Measurements from ENCODE around the gene VAV1. TPM values are rescaled to one million over a fixed set of nuclear protein-coding genes. Genes with fewer than 3 reads are reported as not detected.

VAV1 gene
- total RNA-seq, 1 donor from 2014 or later: 1.8 TPM

DNA sequence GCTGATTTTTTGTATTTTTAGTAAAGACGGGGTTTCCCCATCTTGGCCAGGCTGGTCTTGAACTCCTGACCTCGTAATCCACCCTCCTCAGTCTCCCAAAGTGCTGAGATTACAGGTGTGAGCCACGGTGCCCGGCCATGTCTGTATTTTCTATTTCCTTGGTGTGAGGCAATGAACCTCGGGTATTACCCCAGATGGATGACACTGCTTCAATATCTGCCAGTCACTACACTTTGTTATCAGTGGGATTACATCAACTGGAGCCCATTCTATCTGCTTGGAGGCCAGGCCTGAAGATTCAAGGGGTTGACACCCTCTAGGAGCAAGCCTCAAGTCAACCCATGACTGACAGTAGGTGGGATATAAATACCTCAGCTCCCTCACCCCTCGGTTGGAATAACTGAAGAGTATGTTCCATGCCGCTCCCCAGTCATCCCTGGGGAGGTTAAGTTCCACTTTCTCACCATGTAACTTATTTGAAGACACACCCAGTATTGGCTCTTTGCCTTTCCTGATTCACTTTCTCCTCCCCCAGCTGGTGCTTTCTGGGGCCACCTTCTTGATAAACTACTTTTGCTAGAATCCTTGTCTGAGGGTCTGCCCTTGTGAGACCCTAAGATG lies 113.9 kb downstream of the VAV1 start:
- intact Hi-C loops (cut with micrococcal nuclease): no loop called here
- Histone ChIP-seq H3K36me3 (no peaks in the 10 kb centered on the region), H3K4me1 (no peaks in the 10 kb centered on the region), H3K27me3 (ENCODE audit: low read depth) (peaks cover 25% of the 10 kb centered on the region), H3K4me3 (no peak overlapping the region), H3K9me3 (replicated peaks) (peaks cover 18% of the 10 kb centered on the region), H3K27ac (replicated peaks) (no peak overlapping the region)
- TF ChIP-seq, protein P1, sequence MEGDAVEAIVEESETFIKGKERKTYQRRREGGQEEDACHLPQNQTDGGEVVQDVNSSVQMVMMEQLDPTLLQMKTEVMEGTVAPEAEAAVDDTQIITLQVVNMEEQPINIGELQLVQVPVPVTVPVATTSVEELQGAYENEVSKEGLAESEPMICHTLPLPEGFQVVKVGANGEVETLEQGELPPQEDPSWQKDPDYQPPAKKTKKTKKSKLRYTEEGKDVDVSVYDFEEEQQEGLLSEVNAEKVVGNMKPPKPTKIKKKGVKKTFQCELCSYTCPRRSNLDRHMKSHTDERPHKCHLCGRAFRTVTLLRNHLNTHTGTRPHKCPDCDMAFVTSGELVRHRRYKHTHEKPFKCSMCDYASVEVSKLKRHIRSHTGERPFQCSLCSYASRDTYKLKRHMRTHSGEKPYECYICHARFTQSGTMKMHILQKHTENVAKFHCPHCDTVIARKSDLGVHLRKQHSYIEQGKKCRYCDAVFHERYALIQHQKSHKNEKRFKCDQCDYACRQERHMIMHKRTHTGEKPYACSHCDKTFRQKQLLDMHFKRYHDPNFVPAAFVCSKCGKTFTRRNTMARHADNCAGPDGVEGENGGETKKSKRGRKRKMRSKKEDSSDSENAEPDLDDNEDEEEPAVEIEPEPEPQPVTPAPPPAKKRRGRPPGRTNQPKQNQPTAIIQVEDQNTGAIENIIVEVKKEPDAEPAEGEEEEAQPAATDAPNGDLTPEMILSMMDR (IDR thresholded peaks at IDR 0.05; ENCODE audit: borderline replicate concordance): no peak
- DNase-seq: no peak

DNA sequence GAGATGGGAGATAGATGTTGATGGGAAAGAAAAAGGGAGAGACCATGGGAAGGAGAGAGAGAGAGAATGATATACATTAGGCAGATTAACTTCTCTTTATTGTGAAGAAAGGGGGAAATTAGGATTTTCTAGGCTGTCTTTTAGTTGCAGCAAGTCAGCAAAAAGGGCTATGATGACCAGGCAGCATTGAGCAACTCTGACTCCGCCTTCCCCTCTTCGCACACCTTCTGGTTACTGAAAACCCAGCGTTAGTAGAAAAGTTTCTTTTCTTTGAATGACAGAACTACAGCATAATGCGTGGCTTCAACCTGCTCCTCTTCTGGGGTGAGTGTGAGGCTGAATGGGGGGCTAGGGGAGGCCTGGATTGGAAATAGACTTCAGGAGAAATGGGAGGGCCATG lies 114.8 kb downstream of the VAV1 start, which contains the start of gene ADGRE1:
Gene ADGRE1, plus strand, starts transcription at position 264 of the 400 bp plus-strand sequence. Its CDS starts 30 bp downstream, at position 294.
- DNase-seq: no peak
- no peaks in the 10 kb centered on the region for H3K4me1 ChIP-seq

DNA sequence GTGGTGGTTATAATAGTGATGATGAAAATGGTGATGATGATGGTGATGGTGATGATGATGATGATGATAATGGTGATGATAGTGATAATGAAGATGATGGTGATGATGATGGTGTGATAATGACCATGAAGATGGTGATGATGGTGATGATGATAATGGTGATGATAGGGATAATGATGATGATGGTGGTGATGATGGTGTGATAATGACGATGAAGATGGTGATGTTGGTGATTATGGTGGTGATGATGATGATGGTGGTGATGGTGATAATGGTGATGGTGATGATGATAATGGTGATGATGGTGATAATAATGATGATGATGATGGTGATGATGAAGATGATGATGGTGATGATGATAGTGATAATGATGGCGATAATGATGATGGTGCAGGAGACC lies 116.5 kb downstream of the VAV1 start:
- TF ChIP-seq, protein P1 (IDR thresholded peaks at IDR 0.05; ENCODE audit: borderline replicate concordance): no peak
- Histone ChIP-seq H3K9me3 (replicated peaks) (peaks cover 18% of the 10 kb centered on the region), H3K4me3 (no peak overlapping the region), H3K27ac (replicated peaks) (no peak overlapping the region), H3K27me3 (ENCODE audit: low read depth) (peaks cover 30% of the 10 kb centered on the region), H3K36me3 (no peaks in the 10 kb centered on the region), H3K4me1 (no peaks in the 10 kb centered on the region)
- no peak for DNase-seq
- intact Hi-C loops (cut with micrococcal nuclease): no loop called here

More for the DNA sequence above, 114.8 kb downstream of the VAV1 start, which contains the start of gene ADGRE1:
- Histone ChIP-seq H3K36me3 (no peaks in the 10 kb centered on the region), H3K27ac (replicated peaks) (no peak within 1 kb of the TSS), H3K27me3 (ENCODE audit: low read depth) (peaks cover 26% of the 10 kb centered on the region), H3K9me3 (replicated peaks) (peaks cover 18% of the 10 kb centered on the region), H3K4me3 (no peak within 1 kb of the TSS)
- TF ChIP-seq, protein P1 (IDR thresholded peaks at IDR 0.05; ENCODE audit: borderline replicate concordance): no peak
- intact Hi-C loops (cut with micrococcal nuclease): no loop called here

DNA sequence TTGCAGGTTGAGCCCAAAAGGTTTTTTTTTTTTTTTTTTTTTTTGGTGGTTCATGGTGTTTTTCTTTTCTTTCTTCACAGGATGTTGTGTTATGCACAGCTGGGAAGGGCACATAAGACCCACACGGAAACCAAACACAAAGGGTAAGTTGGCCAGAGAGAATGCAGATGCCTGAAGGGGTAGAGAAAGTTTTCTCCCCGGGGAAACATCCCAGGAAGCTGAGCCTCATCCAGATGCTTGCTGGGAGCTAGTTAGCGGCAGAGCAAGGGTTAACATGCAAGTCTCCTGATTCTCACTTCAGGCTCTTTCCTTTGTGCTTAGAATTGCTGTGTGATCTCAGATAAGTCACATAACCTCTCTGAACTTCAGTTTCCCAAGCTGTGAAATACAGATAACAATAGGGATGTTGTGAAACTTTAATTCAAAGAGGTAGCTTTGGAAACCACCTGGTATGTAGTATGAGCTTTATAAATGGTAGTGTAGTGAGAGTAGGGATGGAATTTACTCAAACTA lies 117.9 kb downstream of the VAV1 start:
- no peaks in the 10 kb centered on the region for H3K4me1 ChIP-seq
- peaks cover 28% of the 10 kb centered on the region for H3K9me3 ChIP-seq (replicated peaks)
- no peak overlapping the region for H3K27ac ChIP-seq (replicated peaks)
- no peaks in the 10 kb centered on the region for H3K36me3 ChIP-seq
- no peak for DNase-seq
- H3K27me3 ChIP-seq (ENCODE audit: low read depth): peaks cover 41% of the 10 kb centered on the region
- intact Hi-C loops (cut with micrococcal nuclease): no loop called here
- H3K4me3 ChIP-seq: no peak overlapping the region
- TF ChIP-seq, protein P1 (IDR thresholded peaks at IDR 0.05; ENCODE audit: borderline replicate concordance): no peak

DNA sequence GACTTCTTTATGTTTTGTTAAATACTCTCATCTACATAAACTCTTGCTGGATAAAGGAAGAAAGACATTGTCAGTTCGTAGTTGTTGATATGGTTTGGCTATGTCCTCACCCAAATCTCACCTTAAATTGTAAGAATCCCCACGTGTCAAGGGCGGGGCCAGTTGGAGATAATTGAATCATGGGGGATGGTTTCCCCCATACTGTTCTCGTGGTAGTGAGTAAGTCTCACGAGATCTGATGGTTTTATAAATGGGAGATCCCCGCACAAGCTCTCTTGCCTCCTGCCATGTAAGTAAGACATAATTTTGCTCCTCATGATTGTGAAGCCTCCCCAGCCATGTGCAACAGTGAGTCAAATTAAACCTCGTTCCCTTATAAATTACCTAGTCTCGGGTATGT lies 118.4 kb downstream of the VAV1 start:
- TF ChIP-seq, protein P1 (IDR thresholded peaks at IDR 0.05; ENCODE audit: borderline replicate concordance): no peak
- H3K9me3 ChIP-seq (replicated peaks): peaks cover 33% of the 10 kb centered on the region
- H3K4me1 ChIP-seq: no peaks in the 10 kb centered on the region
- H3K27ac ChIP-seq (replicated peaks): no peak overlapping the region
- no peak overlapping the region for H3K4me3 ChIP-seq
- intact Hi-C loops (cut with micrococcal nuclease): no loop called here
- no peak for DNase-seq
- H3K36me3 ChIP-seq: no peaks in the 10 kb centered on the region
- peaks cover 41% of the 10 kb centered on the region for H3K27me3 ChIP-seq (ENCODE audit: low read depth)
